ENCODE data around the gene GAGE12E.
"Not testable (repeated sequence)": the region's sequence is repeated elsewhere in the genome, so short reads cannot be mapped to it uniquely, and the experiment has no call there.

DNA sequence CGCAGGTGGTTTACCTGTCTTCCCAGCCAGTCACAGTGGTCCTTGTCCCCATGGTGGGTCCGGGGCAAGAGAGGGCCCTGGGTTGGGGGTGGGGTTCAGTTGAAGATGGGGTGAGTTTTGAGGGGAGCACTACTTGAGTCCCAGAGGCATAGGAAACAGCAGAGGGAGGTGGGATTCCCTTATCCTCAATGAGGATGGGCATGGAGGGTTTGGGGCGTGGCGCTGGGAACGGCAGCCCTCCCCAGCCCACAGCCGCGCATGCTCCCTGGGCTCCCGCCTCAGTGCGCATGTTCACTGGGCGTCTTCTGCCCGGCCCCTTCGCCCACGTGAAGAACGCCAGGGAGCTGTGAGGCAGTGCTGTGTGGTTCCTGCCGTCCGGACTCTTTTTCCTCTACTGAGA, 28.6 kb downstream of the GAGE12E start, which contains the start of gene GAGE12H:
- not testable (repeated sequence) for TF ChIP-seq POLR2A, CTCF (IDR thresholded peaks at IDR 0.05)

All from Peyer's patch (tissue), 4 donors.